Cerebellar cortex (tissue), 1 donor: ENCODE measurements around the gene NCEH1.
"Not testable (repeated sequence)": the region's sequence is repeated elsewhere in the genome, so short reads cannot be mapped to it uniquely, and the experiment has no call there.

ENCODE experiments used
- DNase-seq: peaks from one replicate; pipeline ENCODE4 v3.0.0-alpha.2; 2015; ENCODE audit warnings: low spot score

Gene NCEH1

DNA sequence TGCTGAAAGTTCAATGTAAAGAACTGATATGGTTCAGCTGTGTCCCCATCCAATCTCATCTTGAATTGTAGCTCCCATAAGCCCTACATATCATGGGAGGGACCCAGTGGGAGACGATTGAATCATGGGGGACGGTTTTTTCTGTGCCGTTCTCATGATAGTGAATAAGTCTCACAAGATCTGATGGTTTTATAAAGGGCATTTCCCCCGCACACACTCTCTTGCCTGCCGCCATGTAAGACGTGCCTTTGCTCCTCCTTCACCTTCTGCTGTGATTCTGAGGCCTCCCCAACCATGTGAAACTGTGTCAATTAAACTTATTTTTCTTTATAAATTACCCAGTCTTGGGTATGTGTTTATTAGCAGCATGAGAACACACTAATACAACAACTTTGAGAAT is 101.1 kb downstream of the NCEH1 start:
- no peak for DNase-seq

DNA sequence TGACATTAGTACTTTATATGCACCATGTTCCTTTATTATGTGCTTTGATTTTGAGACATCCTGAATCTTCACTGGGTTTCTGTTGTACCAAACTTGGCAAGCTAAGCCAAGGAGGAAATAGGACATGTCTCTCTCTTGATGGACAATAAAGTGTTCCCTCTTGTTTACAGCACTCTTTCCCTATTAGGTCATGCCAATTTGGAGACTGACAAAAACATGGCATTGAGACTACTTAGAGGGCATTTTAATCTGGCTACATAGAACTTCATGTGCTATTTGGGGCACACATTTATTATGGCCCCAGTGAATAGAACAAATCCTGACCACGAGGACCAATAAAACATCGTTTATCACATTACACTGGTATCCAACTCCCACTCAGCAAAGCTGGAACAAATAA is 102.3 kb downstream of the NCEH1 start:
- no peak for DNase-seq

DNA sequence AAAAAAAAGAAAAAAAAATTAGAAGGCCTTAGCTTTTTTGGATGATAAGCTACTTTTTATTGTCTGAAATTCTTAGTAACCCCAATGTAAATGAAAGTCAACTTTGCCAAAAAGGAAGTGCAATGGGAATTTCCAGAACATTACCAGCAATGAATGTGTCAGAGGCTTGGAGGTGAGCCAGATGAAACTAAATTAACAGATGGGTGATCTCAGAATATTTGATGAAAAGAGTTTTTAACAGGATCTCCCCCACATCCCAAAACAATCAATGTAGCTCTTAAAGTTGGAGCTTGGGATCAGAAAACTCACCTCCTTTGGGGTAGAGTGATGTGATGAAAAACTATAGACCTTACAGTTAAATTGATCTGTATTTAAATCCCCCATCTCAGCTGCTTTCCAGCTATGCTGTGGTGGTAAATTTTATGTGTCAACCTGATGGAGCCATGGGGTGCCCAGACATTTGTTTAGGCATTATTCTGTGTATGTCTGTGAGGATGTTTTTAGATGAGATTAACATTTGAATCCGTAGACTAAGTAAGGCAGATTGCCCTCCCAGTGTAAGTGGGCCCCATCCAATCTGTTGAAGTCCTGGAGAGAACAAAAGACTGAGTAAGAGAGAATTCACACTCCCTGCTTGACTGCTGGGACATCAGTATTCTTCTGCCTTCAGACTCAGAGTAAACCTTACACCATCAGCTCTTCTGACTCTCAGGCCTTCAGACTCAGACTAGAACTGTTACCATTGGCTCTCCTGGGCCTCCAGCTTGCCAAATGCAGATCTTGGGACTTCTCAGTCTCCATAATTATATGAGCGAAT is 103.4 kb downstream of the NCEH1 start:
- DNase-seq: no peak

DNA sequence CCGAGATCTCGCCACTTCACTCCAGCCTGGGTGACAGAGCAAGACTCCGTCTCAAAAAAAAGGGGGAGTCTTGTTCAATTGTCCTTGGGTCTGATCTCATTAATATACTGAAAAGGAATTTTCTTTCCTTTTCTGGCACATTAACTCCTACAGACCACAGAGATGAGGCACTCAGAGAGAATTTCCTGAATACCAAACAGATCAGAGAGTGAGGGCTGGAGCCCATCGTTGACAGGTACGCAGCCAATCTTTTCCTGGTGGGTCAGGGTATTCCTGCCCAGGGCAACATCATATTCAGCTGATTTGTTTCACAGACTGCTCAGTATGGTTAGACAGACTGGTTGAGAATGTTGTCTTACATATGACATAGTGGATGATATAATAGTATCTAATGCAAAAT is 104.8 kb downstream of the NCEH1 start:
- no peak for DNase-seq

DNA sequence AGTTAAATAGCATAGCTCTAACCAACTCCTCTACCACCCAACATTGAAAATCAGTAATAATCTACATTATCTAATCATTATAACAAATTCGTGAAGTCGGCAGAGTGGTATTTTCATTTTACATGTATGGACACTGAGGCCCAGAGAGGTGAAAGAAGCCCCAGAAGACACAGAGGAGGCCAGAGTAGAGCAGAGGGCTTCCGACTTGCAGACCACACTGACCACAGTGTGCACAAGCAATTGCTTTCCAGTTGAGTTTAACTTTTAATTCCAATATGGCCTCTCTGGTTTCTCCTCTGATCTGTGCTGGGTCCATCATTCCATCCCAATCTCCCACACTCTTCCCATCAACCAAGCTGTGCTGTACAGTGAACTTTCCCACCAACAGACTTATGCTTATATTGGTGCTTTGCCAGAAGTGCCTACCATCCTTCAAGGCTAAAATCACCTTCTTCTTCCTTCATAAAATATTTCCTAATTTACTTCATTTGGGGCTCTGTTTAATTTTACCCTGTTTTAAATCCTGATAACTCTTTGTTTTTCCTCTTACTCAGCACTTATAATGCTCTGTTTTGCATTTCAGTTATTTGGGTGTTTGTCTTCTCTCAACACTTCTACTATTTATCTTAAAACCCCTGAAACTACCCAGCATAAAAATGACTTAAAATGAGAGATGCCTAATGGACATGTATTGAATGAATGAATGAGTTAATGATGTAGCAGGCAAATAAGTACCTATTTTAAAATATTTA is 105.8 kb downstream of the NCEH1 start:
- DNase-seq: no peak

DNA sequence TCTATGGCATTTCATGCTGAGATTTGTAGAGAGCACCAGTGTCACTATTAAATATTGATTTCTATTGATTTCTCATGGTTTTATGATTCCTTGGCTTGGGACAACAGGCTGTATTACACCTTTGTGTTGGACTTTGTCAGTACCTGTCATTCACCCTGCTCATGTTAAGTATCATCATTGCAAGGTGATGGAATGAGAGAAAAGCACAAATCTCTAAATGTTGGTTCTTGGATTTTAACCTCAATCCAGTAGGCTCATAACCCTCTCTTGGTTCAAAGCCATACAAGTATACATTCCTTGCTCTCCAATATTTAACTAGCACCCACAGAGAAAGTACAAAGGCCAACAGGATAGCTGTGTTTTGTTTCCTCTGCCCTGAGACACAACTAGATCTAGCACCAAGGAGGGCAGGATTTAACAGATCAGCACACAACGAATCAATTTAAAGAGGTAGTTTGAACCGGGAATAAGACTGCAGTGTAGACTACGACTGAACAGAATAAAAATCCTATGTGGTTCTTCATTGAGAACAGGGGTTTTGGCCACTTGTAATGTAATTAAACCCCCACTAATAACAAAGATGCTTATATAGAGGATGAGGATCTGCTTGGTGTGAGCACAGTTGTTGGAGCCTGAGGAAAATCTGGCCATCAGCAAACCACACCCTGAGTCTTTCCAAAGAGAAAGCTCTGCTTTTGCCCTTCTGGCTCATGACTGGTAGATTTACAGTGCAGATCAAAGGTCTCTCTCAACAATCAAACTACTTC is 109.6 kb downstream of the NCEH1 start:
- DNase-seq: no peak

DNA sequence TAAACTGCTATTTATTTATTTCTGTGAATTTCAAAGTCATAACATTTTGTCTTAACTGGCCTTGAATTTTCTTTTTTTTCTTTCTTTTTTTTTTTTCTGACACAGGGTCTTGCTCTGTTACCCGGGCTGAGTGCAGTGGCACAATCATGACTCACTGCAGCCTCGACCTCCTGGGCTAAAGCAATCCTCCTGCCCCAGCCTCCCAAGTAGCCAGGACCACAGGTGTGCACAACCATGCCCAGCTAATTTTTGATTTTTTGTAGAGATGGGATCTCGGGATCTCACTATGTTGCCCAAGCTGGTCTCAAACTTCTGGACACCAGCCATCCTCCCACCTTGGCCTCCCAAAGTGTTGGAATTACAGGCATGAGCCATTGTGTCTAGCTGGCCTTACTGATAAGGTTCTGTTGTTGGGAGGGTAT is 110.2 kb downstream of the NCEH1 start:
- no peak for DNase-seq

DNA sequence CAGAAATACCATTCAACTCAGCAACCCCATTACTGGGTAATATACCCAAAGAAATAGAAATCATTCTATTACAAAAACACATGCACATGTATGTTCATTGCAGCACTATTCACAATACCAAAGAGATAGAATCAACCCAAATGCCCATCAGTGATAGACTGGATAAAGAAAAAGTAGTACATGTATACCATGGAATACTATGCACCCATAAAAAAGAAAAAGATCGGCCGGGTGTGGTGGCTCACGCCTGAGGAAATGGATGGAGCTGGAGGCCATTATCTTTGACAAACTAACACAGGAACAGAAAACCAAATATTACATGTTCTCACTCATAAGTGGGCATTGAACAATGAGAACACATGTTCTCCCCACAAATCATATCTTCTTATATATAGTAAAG is 112.0 kb downstream of the NCEH1 start:
- no peak for DNase-seq

DNA sequence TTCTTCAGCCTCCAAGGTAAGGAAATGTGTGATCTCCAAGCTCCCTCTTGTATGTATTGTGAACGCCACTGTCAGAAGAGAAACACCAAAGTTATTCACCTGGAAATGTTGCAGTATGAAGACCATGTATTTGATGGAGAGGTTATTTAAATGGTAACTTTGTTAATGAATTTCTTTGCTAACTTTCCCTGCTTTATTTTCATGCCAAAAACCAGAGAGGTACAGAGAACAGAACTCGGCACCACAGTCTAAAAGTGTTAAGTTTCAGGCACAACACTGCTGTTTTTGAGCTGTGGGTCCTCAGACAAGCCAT is 114.5 kb downstream of the NCEH1 start:
- no peak for DNase-seq

DNA sequence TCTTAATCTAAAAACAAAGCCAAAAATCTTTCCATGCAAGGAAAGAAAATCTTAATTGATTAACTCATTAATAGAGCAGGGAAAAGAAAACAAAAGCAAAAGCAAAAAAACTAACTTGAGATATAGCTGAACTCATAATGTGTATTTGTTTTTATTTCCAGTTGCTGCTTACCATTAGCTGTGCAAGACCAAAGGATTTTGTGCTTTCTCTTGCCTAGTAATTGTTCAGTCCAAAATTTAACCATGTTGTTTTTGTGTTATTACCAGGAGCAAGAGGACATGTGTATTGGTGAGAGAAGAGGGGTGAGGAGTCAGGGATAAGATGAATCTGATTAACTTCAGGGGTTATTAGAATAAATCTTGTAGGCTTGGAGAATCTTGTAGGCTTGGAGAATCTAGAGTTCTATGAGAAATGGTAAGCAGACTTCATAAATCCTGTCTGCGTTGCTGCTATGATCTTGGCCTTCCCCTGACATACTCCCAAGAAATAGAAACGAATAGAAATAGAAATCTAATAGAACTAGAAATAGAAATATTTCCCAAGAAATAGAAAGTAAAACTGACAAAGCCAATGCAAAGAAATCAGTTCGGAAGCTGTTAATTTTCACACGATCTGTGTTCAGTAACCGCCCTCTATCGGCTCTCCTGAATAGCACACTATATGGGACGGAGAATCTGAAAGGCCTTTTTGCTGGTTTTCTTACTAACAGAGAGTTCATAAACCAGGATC is 115.0 kb downstream of the NCEH1 start:
- peak; percentile 43 for DNase-seq

DNA sequence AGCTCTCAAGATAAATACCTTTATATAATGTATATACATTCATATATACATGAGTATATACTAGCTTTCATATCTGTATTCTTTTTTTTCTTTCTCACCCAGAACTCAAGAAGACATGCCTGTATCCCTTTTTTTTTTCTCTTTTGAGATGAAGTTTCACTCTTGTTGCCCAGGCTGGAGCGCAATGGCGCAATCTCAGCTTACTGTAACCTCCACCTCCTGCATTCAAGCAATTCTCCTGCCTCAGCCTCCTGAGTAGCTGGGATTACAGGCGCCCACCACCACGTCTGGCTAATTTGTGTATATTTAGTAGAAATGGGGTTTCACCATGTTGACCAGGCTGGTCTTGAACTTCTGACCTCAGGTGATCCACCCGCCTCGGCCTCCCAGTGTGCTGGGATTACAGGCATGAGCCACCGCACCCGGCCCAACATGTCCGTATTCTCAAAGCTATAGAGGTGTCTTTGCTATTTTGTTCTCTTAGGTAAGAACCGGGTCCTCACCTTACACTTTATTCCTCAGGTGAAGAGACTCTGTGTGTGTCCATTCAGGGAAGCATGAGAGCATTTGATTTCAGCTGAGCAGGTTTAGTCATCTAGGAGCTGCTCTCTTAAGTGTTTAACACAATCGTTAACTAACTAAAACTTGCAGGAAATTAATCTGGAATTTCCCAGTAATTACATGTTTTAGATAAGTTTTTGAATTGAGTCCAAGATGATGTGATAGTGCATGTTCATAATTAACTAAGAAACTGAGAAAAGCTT is 115.8 kb downstream of the NCEH1 start:
- DNase-seq: not testable (repeated sequence)

DNA sequence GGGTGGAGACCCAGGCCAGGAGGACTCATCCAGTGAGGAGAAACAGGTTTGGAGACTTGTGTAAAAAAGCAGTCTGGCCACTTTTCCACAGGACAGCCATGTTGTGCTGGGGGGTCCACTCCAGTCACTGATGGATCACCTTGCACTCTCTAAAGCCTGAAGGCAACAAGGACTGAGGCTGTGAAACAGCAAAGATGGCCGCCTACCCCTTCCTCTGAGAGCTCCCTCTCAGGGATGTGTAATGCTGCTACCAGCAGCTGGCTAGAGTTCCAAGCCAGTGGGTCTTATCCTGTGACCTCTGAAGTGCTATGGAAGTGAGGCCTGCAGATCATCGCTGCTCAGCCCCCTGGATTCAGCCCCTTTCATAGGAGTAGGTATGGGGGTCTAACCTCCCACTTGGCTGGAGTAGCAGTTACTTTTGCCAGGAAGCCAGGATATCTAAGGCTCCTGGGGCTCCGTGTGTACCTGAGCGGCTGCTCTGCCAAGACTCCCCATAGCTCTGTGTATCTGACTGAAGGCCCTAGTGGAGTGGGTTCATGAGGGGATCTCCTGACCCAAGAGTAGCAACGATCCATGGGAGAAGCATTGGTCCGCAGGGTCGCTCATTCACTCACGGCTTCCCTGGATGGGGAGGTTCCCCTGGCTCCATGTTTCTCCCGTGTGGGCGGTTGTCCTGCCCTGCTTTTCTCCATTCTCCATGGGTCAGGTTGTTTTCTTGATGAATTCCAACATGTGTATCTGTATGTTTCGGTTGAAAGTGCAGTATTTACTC is 117.8 kb downstream of the NCEH1 start:
- no peak for DNase-seq

DNA sequence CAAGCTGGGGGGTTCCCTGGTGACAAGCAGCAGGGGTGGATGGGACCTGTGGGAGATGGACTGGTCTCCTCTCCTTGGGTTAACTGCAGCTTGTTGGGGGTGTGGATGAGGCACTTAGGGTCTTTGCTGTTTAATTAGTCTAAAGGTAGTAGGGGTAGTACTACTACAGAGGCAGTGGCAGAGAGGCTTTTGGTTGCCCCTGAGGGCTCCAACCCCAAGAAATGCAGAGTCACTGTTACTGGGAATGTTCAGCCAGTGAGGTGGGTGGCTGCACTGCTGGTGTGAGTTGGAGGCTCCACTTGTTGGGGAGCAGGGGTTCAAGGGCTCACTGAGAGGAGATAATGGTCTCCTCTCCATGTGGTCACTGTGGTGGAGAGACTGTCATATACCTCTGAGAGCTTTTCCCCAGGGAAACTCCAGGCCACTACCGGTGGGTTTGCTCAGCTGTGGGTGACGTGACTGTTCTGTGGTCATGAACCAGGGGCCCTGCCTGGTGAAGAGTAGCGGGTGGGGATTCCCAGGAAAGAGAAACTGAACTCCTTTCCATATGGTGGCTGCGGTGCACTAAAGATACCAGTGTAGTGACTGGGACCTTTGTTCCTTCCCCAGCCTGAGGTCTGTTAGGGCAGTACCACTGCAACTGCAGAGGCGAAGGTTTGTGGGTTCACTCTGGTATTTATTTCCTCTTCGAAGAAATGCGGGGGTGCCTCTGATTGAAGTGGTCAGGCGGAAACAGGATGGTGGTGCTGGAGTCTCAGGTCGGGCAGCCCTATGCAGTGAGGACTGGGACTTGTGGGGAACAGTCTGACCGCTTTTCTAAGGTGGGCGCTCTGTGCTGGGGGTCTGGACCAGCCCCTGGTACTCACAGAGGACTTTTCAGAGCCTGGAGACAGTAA is 118.7 kb downstream of the NCEH1 start:
- DNase-seq: no peak

DNA sequence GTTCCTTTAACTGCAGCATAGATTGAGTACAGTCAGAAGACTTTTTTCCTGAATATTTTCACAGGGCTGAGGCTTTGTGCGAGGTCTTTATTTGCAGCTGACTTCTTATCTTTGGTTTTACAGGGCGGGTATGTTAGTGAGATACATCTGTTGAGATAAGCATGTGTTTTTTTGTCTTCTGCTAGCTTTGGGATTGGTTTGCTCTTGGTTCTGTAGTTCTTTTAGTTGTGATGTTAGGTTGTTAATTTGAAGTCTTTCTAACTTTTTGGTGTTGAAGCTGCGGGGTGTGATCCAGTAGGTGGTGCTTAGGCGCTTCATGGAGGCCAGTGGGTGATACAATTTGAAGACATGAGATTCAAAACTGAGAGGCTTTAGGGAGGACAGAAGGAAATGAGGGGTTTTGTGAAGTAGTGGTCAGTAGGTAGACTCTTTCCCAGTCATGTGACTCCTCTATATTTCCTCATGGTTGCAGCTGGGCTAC is 119.7 kb downstream of the NCEH1 start:
- DNase-seq: no peak

DNA sequence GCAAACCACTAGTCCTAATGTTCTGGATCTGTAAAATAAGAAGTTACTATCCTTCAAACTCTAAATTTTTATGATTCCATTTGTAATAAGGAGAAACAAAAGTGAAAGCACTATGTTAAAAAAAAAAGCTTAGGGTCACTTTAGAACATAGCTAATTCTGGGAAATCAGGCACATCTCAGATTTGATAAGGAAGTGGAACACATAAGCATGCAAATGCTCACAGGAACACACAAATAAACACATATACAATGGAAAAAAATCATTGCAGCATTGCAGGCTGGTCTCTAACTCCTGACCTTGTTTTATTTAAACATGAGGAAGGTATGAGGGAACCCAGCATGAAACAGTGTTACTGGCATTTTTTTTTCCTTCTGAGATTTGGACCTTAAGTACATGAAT is 124.4 kb downstream of the NCEH1 start:
- no peak for DNase-seq

DNA sequence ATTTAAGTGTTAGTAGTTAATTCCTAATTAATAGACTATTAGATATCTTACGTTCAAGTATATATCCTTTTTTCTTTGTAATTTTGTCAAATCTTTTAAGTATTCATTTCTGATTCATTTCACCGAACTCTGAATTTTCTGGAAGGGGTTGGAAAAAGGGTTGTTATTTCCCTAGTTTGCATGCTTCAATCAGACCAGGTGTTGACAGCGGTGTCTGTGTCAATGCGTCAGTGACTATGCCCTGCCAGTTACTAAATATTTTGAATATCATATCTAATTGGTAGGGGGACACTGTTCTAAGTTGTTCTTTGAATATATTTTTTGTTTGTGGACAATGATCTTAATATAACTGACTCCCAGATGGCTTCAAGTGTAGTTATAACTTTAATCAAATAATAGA is 124.9 kb downstream of the NCEH1 start:
- DNase-seq: no peak

DNA sequence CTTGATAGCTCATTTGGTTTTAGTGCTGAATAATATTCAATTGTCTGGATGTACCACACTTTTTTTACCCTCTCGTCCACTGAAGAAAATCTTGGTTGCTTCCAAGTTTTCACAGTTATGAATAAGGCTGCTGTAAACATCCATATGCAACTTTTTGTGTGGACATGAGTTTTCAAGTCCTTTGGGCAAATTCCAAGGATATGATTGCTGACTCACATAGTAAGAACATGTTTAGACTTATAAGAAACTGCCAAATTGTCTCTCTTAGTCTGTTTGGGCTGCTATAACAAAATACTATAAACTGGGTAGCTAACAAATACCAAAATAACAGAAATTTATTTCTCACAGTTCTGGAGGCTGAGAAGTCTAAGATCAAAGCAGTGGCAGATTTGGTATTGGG is 128.2 kb downstream of the NCEH1 start:
- DNase-seq: no peak

DNA sequence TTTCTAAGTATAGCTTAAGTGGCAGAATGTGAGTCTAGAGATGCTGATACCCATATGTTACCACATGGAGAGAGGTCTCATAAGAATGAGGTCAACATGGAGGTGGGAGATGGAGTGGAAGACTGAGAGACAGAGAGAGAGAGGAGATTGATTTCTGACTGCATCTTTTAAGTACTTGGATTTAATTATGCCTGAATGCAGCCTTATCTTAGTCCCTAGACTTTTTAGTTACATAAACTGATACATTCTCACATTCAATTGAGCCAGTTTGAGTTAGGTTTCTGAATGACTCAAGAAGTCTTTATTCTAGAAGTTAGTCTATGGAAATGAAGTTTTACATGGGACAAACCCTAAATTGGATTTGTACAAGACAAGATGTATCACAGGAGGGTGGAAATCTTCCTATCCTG is 129.1 kb downstream of the NCEH1 start:
- DNase-seq: no peak

DNA sequence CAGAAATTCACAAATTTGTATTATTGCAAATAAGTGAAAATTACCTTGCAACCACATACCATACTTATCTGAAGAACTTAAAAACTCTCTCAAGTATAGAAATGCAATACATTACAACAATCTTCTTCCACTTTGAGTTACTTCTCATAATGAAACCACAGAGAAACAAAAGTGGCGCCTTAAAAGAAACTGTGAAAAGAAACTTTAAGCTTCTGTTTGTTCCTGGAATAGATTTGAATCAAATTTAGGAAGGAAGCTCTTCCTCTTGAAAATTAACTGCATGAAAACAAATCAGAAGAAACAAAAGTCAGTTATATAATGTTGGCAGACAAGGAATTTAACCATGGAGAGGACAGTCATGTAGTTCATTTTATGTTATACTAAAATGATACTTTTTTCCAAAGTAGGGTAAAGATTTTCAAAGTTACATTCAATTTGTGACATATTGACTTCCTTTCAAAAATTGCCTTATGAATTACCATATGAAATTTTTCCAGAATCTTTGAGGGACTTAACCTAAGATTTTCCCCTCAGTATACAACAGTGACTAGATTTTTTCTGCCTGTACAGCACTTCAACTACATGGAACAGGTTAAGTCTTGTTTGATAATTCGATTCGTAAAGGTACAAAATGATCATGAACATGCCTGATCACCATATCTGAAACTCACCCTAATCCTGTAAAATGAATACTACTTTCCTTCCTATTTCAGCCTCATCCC is 130.0 kb downstream of the NCEH1 start:
- DNase-seq: no peak
